ENCODE measurements around the gene RRP15.

The RRP15 gene

DNA sequence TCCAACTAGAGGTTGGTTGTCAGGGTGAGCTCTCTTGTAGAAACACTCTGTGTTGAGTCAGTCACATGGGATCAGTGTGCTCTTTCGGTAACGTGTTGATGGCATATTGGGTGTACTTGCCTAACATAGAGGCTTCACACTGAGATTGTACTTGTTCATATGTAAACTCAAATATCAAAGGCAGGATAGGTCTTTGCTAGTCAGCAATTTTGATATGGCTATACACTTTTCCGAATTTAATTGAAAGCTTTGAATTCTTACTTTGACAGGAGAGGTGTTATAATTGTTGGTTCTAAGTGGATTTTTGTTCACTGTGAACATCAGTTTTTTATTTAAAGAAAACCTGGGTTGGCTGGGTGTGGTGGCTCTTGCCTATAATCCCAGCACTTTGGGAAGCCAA is 43.7 kb downstream of the RRP15 start:
- DNase-seq = no peak
- intact Hi-C loops (cut with DNase I) = no loop called here

DNA sequence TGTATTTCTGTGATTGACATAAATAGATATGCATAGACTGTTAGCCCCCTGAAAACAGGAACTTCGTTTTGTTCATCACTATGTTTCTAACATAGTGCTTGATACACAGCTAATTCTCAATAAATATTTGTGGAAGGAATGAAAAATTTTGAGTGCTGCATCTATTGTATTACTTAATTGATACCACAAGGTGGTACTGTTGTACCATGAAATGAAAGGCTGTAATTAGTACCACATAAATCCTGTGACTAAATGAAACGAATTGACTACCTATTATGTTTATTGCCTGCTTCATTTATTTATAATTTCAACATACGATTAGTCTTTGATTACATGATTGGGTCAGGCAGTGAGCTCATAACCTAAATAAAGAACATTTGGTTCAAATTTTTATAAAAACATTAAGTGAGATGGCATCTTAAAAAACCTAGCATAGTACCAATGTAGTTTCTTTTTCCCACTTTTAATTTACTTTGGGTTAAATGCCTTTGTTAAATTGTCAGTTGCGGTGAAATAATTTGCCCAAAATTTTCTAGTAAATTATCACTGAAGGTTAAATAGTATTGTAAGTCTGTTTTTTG is 45.0 kb downstream of the RRP15 start:
- intact Hi-C loops (cut with DNase I) = loop anchor here (10.0 kb wide), 1 partner anchor 1335 kb away; no protein-coding TSS in a partner anchor
- no peak for DNase-seq

DNA sequence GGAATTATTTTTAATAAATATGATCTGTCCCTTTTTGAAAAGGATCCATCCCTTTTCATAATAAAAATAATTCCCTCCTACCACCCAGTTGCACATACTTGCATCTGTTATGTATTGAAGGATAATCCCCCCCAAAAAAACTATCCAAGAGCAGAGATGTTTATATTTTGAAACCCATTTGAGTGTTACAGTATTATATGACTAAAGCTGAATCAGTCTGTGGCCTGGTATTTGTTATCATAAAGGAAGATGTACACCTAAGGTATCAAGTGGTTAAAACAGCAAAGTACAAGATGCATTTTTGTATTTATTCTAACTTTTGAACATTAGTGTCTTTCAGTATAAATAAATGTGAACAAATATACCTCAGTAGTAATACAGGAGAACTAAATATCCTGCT is 47.3 kb downstream of the RRP15 start:
- DNase-seq = no peak
- intact Hi-C loops (cut with DNase I) = loop anchor here (10.0 kb wide), 1 partner anchor 1332 kb away; no protein-coding TSS in a partner anchor

DNA sequence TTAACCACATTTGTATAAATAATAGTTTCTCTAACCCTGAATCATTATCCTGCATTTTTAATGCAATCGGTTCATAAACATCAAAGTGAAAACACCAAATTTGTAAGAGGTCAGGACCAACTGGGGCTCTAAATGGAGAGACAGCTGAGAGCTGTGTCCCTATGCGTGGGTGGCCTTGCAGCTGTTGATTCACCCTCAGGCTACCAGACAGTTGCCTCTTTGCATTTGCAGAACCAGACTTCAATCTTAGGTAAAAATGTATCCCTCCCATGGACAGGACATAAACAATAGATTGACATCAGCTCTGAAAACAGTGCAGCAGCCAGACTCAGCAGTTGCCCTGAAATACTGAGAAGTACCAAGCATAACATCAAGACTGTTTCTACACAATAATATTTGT is 51.2 kb downstream of the RRP15 start:
- intact Hi-C loops (cut with DNase I) = loop anchor here (10.0 kb wide), 1 partner anchor 1328 kb away; no protein-coding TSS in a partner anchor
- no peak for DNase-seq

DNA sequence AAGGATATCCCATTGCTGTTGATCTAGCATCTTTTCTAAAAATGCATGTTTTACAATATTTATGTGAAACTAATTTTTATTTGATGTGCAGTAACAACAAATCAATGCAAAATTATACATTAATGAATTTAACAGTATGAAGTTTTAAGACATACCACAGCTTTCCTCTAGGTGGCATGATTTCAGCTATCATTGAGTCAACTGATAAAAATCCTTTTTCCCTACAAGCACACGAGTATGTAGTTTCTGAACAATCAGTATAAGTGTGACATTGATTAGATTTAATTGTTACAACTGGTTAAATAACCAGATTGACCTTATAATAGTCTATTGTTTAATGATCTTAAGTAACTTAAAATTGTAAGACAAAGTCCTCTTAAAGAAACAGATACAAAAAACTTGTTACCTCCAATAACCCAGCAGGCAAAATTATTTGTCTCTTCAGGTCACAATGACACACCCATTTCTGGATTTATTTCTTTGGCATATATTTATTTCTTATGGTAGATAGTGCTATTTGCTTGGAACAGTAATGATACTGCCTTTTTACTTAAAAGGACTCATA is 54.3 kb downstream of the RRP15 start:
- intact Hi-C loops (cut with DNase I) = loop anchor here (10.0 kb wide), 1 partner anchor 1325 kb away; no protein-coding TSS in a partner anchor
- peak in 1 of 42 donors; percentile 41 for DNase-seq

DNA sequence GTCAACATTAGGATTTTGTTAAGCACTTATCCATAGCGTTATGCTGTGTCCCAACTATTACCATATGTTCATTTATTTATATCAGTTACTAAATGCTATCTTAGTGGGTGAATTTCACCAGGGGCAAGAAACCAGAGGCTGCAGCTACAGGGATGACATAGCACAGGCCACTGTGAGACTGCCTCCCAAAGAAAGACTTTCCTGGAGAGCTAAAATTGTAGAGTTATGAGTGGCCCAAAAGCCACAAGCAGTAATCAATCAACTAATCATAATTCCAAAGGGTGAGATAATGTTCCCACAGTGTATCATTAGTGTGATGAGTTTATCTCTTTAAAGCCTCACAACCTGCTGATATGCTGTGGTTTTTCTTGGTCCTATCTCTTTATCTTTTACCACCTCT is 56.2 kb downstream of the RRP15 start:
- no peak for DNase-seq
- intact Hi-C loops (cut with DNase I) = loop anchor here (10.0 kb wide), 1 partner anchor 1473 kb away; no protein-coding TSS in a partner anchor

DNA sequence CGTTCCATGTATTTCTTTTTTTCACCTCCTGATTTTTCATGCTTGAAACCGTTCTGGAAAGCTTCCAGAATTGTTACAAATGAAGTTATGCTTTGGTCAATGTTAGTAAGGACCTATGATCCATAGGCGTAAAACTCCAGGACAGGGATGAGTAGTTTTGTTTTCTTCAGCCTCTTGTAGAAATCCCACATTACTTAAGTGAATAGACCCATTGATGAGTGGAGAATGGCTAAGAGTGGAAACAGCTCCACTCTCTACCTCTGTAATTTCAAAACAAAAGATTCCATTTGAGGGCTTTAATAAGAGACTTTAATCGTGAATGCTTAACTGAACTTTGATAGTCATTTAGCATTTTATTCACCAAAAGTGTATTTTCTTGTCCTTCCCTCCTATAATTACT is 57.0 kb downstream of the RRP15 start:
- no peak for DNase-seq
- intact Hi-C loops (cut with DNase I) = loop anchor here (10.0 kb wide), 1 partner anchor 1473 kb away; no protein-coding TSS in a partner anchor

DNA sequence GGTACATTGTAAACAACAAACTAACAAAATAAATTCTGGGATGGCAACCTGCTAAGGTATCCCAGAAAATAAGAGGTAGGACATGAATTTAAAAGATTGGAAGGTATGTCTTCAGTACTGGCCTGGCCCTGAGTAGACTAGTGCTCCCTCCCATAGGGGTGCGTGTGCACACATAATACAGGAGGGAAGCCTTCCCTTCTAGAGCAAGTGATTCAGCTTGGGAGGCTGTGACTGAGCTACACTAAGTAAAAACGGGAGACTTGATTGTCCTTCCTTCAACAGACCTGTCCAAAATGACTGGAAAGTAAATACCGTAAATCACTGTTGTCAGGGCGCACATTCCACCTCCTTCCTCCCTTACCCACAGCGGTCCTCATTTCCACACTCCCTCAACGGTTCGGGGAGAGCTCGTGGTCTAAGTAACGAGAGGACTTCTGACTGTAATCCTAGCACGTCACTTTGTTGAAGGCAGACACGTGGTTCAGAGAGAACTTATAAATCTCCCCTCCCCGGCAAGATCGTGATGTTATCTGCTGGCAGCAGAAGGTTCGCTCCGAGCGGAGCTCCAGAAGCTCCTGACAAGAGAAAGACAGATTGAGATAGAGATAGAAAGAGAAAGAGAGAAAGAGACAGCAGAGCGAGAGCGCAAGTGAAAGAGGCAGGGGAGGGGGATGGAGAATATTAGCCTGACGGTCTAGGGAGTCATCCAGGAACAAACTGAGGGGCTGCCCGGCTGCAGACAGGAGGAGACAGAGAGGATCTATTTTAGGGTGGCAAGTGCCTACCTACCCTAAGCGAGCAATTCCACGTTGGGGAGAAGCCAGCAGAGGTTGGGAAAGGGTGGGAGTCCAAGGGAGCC is 60.0 kb downstream of the RRP15 start, which contains the start of gene TGFB2:
TSS of gene TGFB2 (plus strand) at position 523 of the 859 bp plus-strand sequence. CDS start 1,366 bp downstream, outside the sequence.
- DNase-seq = peak in 35 of 42 donors; percentile 9 to 82 (median 44)
- intact Hi-C loops (cut with DNase I) = loop anchor here (5.0 to 10.0 kb wide), 2 partner anchors 177 to 1470 kb away; no protein-coding TSS in a partner anchor

DNA sequence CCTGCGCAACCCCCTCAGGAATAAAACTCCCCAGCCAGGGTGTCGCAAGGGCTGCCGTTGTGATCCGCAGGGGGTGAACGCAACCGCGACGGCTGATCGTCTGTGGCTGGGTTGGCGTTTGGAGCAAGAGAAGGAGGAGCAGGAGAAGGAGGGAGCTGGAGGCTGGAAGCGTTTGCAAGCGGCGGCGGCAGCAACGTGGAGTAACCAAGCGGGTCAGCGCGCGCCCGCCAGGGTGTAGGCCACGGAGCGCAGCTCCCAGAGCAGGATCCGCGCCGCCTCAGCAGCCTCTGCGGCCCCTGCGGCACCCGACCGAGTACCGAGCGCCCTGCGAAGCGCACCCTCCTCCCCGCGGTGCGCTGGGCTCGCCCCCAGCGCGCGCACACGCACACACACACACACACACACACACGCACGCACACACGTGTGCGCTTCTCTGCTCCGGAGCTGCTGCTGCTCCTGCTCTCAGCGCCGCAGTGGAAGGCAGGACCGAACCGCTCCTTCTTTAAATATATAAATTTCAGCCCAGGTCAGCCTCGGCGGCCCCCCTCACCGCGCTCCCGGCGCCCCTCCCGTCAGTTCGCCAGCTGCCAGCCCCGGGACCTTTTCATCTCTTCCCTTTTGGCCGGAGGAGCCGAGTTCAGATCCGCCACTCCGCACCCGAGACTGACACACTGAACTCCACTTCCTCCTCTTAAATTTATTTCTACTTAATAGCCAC is 60.7 kb downstream of the RRP15 start:
- intact Hi-C loops (cut with DNase I) = loop anchor here (5.0 to 10.0 kb wide), 2 partner anchors 176 to 1469 kb away; no protein-coding TSS in a partner anchor

DNA sequence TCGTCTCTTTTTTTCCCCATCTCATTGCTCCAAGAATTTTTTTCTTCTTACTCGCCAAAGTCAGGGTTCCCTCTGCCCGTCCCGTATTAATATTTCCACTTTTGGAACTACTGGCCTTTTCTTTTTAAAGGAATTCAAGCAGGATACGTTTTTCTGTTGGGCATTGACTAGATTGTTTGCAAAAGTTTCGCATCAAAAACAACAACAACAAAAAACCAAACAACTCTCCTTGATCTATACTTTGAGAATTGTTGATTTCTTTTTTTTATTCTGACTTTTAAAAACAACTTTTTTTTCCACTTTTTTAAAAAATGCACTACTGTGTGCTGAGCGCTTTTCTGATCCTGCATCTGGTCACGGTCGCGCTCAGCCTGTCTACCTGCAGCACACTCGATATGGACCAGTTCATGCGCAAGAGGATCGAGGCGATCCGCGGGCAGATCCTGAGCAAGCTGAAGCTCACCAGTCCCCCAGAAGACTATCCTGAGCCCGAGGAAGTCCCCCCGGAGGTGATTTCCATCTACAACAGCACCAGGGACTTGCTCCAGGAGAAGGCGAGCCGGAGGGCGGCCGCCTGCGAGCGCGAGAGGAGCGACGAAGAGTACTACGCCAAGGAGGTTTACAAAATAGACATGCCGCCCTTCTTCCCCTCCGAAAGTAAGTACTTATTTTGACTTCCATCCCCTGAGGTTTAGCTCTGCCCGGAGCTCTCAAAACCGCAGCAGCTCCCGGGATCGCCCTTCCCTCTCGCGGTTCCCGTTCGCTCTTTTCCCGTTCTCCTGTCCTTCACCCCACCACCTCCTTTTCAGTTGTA is 61.5 kb downstream of the RRP15 start:
- intact Hi-C loops (cut with DNase I) = loop anchor here (5.0 to 10.0 kb wide), 2 partner anchors 176 to 1468 kb away; no protein-coding TSS in a partner anchor
- peak in 17 of 42 donors; percentile 10 to 64 (median 29) for DNase-seq

More for the DNA sequence above, 60.7 kb downstream of the RRP15 start:
- DNase-seq = peak in 40 of 42 donors; percentile 30 to 85 (median 61)

DNA sequence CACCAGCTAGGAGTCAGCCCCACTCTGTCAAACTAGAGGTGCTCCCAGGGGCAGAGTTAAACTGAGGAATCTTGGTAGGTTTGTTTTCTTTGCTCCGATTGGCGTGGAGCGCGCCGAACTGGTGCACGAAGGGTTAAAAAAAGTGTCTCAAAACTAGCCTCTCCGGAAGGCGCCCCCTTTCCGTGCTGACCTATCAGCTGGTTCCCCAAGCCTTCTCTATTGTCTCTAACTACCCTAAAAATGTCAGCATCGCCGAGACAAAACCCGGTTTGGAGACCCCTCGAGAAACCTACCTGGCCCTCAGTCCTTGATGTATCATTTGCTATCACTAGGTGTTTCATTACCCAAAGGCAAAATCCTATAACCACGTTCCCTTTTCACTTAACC is 62.2 kb downstream of the RRP15 start:
- DNase-seq = peak in 8 of 42 donors; percentile 20 to 48 (median 32)
- intact Hi-C loops (cut with DNase I) = loop anchor here (5.0 to 10.0 kb wide), 2 partner anchors 175 to 1467 kb away; no protein-coding TSS in a partner anchor

DNA sequence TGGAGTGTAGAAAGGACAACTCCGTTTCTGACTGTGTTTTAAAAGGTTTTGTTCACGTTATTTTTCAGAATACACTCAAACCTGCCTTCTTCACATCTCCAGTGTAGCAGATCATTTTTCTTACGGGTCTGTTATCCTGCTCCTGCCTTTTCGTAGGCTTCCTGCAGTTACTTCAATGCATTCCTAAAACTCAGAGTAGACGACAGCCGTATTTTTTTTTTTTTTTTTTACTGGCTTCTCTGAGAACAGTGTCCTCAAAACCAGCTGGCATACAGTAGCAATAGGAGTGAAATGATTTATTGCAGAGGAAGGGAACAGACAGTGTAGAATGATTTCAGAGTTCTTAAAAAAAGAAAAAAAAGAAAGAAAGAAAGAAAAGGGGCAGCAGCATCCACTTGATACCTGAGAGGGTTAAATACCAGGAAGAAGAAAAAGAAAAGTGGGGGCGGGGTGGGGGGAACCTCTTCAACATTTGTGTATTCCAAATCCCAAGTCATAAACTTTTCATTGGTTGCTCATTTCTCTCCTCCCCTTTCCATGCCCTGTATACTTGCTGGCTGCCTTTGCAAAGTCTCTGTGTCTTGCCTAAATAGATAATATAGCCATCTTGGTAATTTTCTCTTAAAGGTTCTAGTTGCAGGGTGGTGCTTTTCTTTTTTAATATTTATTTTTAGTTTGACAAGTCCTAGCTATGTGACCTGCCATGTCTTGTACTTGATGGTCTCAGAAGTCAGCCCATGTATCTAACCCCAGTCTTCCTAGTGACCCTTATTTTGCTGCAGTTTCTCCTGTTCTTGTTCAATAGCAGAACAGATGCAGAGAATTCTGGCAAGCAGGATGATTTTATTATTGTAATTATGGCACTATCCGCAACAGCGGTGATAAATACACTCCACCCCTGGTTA is 62.9 kb downstream of the RRP15 start:
- intact Hi-C loops (cut with DNase I) = loop anchor here (5.0 to 10.0 kb wide), 2 partner anchors 174 to 1467 kb away; no protein-coding TSS in a partner anchor
- no peak for DNase-seq

DNA sequence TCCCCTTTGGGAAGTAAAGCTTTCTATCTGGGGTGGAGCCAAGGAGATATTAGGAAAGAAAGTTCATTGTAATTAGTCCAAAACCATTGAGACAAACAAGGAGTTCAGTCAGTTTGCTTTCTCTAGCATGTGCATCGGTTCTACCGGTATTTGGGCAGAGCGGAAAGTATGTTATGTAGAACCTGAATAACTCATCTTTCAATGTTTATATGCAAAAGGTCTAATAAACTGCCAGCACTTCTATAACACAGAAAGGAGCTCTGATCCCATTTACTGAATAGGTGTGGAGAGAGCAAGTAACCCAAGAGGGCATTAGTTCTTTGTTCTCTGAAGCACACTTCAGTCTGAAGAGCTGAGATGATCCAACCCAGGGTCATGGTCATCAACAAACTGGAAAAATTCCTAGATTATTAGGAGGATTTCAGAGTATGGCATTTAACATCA is 63.6 kb downstream of the RRP15 start:
- intact Hi-C loops (cut with DNase I) = loop anchor here (5.0 to 10.0 kb wide), 2 partner anchors 174 to 1466 kb away; no protein-coding TSS in a partner anchor
- no peak for DNase-seq

DNA sequence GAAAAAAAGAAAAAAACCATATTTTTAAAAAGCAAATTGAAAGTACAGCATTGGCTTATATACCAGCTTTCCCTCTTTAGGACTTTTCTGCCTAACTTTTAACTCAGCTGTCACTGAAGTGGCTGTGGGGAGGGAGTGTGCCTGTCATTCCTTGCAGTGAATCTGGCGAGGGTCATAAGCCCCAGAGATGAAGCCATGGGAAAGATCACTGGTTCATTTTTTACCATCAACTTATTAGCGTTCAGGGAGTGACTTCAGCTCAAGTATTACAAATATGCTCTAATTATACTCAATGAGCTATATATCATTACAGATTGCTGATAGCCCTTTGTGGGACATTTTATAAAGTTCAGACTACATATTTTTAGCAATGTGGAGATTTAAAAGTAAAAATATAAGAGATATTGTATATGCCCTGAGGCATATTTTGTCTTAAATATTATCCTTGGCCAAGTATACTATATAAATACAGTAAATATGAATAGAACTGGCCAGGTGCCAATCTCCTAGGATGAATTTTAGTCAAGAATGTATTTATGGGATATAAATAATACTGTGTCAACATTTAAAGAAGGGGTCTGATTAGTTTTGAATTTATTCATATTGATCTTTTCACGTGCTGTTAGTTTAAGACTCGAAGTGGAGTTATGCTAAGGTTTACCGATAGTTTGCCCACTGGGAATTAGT is 64.4 kb downstream of the RRP15 start:
- intact Hi-C loops (cut with DNase I) = loop anchor here (5.0 to 10.0 kb wide), 2 partner anchors 173 to 1465 kb away; no protein-coding TSS in a partner anchor
- DNase-seq = no peak

DNA sequence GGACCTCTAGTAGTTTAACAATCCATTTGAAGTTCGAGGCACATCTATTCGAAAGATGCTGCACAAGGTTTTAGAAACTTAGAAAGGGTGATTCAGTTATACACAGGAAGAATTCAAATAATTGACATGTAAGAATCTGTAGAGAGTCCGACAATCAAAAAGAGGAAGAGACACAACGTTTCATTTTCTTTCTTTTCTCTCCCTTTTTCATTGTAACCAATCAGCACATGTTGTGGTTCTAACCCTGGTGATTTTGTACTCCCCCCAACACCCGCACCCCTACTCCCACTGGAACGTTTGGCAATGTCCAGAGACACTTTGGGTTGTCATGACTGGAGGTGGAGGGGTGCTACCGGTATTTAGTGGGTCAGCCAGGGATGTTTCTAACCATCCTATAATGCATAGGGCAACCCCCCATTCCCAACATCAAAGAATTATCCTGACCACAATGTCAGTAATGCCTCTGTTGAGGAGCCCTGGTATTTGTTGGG is 65.0 kb downstream of the RRP15 start:
- DNase-seq = no peak
- intact Hi-C loops (cut with DNase I) = no loop called here

DNA sequence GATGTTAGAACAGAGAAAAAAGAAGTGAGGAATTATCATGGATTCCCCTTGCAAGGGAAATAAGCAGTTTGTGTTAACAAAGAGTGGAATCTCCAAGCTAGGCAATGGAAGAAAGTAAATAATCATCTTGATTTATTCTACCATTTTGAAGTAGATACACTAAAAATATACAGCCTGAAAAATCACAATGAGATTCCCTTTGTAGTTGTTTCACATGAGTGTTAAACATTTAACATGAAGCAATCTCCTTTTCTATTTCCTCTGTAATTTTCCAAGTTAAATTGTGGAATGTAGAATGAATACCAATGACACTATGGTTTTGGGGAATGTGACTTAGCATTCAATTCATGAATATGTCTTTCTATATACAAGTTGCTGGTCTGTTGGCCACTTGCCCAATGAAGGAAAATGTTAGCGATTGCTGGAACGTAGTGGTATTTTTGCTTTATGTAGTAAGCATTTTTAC is 65.7 kb downstream of the RRP15 start:
- no peak for DNase-seq
- intact Hi-C loops (cut with DNase I) = no loop called here
